ENCODE measurements around the gene KIR2DL3.

Gene KIR2DL3

DNA sequence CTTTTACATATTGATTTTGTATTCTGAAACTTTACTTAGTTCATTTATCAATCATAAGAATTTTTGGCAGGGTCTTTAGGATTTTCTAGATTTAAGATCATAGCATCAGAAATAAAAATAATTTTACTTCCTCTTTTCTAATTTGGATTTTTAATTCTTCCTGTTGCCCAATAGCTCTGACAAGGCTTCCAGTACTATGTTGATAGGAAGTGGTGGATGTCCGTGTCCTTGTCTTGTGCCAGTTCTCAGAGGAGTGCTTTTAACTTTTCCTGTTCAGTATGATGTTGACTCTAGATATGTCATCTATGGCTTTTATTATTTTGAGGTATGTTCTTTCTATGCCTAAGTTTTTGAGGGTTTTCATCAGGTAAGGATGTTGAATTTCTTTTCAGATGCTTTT is 57.4 kb downstream of the KIR2DL3 start:
- DNase-seq, result no peak

Data from stimulated activated naive CD4-positive, alpha-beta T cell treated with Interleukin-2 at 50 U/mL for 16 hours (primary cell).